ENCODE data around the gene CKAP5.
"Not testable (repeated sequence)": the region's sequence is repeated elsewhere in the genome, so short reads cannot be mapped to it uniquely, and the experiment has no call there.

The CKAP5 gene

DNA sequence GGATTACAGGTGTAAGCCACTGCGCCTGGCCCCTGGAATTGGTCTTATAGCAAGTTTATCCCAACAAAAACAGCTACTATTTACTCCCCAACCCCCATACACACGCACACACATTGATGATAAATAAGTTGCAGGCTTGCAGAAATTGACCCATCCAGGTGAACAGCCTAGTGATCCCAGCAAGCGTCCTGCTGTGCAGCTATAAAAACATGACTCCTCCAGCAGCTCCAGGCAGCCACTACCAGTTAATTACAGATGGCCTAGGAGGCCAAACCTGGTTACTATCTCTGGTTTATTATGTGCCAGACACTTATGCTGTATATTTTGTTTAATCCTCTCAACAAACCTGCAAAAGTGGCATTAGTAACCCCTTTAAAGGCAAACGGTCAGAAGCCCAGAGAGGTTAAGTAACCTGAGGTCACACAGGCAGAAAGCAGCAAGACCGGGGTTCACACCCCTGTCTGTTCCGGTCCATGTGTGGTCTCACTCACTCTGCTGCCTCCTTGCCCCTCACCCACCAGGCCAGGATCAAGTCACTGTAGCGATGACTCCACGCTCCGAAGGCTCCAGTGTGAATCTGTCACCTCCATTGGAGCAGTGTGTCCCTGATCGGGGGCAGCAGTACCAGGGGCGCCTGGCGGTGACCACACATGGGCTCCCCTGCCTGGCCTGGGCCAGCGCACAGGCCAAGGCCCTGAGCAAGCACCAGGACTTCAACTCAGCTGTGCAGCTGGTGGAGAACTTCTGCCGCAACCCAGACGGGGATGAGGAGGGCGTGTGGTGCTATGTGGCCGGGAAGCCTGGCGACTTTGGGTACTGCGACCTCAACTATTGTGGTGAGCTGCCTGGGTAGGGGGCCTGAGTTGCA, 120.5 kb downstream of the CKAP5 start:
- no peak for DNase-seq

DNA sequence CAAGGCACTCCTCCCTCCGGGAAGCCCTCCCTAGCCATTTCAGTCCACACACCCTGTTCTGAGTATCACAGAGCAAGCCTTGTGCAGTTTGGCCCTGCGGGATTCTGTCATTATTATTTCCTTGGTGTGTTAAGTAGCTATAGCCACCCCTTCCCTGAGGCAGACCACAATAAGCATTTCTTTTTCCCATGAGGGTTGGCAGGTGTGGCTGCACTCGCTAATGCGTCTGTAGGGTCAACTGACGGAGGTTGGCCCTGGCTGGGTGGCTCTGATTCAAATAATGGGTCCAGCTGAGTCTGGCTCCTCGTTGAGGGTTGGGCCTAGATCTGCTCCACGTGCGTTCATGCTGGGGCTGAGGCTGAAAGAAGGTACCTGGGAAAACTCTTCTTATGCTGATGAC, 122.0 kb downstream of the CKAP5 start:
- DNase-seq: no peak

DNA sequence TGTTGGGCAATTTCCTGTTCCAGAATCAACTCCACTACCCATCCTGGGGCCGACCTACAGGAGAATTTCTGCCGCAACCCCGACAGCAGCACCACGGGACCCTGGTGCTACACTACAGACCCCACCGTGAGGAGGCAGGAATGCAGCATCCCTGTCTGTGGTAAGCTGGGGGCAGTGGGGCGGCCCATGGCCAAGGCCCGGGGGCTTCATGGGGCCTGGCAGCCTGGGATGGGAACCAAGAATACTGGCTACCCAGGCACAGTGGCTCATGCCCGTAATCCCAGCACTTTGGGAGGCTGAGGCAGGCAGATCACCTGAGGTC, 122.8 kb downstream of the CKAP5 start:
- DNase-seq: no peak

DNA sequence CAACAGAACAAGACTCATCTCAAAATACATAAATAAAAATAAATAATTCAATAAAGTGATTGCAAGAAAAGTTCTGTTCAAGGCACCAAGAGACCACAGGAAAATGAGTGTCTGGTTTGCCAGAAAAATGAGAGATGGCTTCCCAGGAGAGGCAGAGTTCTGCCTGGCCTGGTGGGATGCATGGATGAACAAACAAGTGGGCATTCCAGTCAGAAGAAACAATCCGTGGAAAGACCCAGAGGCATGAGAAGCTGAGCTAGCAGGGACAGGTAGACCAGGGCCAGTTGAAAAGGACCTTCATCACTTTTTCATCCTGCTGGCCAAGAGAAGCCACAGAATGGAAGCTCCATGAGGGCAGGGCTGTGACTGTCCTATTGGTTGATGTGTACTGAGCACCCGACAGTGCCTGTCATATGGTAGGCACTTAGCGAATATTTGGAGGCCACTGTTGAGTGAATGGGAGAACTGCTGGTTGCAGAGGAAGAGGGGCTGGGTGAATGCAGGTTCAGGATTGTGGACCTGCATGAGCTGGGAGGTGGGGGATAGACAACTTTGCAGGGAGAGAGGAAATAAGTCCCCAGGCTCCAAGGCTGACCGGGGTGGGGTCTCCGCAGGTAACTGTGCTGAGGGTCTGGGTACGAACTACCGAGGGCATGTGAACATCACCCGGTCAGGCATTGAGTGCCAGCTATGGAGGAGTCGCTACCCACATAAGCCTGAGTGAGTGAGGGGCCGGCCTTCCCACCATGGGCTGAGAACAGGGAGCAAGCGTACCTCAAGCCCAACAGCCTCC, 123.3 kb downstream of the CKAP5 start:
- no peak for DNase-seq

DNA sequence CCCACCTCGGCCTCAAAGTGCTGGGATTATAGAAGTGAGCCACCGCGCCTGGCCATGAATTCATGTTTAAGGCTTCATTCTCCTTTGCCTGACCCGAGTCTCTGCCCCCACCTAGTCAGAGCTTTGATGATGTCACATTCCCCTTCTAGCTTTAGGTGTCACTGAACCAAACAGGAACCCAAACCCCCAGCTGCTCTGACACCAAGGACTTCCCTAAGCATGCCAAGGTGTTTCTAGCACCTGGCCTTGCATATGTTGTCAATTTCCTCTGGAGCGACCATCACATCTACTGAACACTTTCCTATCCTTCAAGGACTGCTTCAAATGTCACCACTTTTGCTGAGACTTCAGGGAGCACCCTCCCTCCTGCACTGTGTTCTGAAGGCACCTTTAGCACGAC, 124.8 kb downstream of the CKAP5 start:
- no peak for DNase-seq

DNA sequence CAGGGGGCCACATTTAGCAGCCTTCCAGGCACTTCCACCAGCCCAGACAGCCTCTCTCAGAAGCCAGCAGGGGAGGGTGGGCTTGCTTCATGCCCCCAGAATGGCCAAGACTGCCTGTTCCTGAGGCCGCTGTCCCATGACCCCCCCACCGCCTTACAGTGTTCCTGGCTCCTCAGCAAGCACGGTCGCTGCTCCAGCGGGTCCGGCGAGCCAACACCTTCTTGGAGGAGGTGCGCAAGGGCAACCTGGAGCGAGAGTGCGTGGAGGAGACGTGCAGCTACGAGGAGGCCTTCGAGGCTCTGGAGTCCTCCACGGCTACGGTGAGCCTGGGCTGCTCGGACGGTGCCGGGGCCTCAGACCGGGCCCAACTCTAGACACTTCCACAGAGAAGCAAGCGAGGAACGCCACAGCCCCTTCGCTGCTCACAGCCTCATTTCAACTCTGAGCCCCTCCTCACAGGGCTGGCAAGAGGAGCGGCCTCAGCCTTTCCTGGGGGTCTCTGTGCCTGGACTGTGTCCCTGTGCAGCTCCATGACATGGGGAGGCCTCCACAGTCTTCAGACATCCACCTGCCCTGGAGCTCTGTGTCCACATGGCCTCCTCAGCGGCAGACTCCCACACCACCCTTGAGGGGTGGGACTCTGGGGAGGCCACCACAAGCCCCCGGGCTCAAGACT, 126.4 kb downstream of the CKAP5 start:
- no peak for DNase-seq

DNA sequence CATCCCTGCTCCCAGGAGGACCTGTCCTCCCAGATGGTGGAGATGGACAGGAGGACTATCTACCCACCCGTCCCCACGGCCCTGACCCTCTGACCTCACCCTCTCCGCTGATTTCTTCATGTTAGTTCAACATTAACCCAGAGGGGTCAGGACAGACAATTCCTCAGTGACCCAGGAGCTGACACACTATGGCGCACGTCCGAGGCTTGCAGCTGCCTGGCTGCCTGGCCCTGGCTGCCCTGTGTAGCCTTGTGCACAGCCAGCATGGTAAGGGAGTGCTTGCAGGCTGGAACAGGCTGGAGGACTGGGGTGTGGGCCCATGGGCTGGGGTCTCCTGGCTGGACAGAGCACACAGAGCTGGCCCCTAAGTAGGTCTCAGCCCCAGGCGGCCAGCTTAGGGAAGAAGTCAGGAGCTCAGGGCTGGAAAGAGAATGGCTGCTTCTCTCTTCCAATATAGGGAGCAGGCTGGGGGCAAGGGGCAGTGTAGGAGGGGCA, 127.0 kb downstream of the CKAP5 start, which contains the start of gene F2:
F2 (plus strand) TSS at position 166 of the 495 bp plus-strand sequence; CDS start at position 189, 23 bp downstream.
- no peak for DNase-seq

DNA sequence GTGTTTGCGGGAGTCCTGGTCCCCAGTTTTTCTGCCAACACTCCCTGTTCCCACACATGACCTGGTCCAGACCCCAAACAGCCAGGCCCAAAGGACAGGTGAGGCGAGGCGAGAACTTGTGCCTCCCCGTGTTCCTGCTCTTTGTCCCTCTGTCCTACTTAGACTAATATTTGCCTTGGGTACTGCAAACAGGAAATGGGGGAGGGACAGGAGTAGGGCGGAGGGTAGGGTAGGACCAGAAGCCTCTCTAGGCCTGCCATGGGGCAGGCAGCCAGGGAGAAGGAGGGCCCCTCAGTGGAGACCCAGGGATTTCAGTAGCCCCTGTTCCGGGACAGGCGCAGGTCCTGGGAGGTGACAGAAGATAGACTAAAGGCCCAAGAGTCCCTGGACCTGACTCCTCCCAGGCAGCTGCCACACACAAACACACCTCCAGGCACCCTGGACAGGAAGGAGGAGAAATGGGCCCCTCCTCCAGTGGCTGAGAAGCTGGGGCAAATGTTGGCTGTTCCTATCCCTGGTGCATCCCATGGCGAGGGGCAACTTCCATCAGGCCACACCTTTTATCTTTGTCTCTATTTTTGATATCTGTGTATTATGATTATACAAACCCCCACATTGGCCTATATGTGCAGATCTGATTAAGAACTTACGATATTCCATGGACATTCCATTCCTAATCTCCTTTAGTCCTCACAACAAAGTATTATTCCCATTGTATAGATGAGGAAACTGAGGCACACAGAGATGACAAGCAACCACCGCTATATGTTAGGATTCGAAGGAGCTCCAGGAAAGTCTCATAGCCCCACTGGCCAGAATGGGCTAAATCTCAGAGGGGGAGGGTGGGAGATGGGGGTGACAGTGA, 127.7 kb downstream of the CKAP5 start:
- no peak for DNase-seq

DNA sequence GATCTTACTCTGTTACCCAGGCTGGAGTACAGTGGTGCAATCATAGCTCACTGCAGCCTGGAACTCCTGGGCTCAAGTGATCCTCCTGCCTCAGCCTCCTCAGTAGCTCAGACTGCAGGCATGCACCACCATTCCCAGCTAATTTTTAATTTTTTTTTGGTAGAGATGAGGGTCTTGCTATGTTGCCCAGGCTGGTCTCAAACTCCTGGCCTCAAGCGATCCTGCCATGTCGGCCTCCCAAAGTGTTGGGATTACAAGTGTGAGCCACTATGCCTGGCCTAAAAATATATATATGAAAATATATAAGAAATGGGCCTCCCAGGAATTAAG, 128.3 kb downstream of the CKAP5 start:
- not testable (repeated sequence) for DNase-seq

DNA sequence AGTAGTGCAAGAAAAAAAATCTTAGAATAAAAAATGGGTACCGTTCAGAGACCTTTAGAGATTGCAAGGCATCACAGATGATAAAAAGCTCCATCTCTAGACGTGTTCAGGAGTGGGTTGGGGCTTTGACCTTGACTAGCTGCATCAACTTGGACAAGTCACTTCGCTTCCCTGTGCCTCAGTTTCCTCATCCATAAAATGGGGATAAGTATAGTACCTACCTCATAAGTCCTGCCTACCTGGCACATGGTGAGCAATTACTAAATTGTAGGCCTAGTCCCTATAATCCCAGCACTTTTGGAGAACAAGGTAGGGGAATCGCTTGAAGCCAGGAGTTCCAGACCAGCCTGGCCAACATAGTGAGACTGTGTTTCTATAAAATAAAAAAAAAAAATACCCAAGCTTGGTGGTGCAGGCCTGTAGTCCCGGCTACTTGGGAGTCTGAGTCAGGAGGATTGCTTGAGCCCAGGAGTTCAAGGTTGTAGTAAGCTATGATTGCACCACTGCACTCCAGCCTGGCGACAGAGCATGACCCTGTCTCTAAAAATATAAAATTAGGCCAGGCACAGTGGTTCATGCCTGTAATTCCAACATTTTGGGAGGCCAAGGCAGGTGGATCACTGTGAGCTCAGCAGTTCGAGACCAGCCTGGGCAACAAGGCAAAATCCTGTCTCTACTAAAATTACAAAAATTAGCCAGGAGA, 133.1 kb downstream of the CKAP5 start:
- DNase-seq: no peak

DNA sequence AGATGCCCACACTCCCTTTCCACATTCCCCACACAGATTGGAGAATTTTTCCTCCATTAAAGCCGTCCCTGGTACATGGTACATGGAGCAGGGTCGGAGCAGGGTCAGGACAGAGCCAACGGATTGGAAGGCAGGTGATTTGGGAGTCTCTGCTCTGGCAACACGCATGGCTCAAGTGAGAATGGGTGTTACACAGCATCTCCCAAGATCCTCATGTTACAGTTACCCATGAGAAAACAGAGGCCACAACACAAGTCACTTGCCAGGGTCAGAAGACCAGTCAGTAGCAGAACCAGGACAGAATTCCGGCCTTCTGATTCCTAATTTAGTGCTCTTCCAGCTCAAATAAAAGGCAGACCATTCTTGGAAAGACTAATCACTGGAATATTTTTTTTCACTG, 134.8 kb downstream of the CKAP5 start:
- no peak for DNase-seq

DNA sequence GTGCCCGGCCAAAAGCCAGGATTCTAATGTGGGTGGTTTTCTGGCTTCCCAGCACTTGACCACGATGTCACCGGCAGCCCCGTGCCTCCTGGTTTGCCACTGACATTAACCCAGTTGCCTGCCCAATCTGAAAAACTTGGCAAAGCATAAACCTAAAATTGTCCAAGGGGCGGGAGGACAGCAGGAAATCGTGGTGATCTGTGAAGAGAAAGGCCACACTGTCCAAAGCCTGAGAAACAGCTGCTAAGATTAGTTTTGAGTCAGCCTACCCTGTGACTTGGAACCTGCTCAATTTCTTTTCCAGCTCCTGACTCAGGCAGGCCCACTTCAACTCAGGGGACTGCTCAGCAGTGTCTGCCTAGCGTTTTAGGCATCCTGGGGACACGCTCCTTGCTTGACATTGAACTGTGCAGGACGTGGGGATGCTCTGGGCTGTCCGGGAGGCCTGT, 135.2 kb downstream of the CKAP5 start:
- no peak for DNase-seq

DNA sequence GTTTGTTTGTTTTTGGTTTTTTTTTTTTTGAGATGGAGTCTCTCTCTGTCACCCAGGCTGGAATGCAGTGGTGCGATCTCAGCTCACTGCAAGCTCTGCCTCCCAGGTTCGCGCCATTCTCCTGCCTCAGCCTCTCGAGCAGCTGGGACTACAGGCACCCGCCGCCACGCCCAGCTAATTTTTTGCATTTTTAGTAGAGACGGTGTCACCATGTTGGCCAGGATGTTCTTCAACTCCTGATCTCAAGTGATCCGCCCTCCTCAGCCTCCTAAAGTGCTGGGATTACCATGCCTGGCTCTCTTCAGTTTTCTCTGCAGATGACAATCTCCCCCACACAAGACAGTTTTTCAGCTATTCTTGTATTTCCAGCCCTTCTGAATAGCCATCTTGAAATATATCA, 136.7 kb downstream of the CKAP5 start:
- DNase-seq: not testable (repeated sequence)

DNA sequence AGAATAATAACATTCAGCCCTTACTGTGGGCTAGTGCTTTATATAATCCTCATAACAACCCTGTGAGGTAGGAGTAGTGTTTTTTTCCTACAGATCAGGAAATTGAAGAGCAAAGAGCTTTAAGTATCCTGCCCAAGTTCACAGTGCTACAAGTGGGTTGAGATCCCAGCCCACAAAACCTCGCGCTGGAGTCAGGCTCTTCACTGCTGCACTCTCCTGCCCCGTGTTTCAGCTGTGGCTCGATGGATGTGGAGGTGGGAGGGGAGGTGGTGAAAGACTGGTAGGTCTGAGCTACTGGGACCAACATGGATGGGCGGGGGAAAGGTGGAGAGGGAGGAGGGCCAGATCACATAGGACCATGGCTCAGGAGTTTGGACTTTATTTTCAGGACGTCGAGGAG, 139.2 kb downstream of the CKAP5 start:
- DNase-seq: no peak

DNA sequence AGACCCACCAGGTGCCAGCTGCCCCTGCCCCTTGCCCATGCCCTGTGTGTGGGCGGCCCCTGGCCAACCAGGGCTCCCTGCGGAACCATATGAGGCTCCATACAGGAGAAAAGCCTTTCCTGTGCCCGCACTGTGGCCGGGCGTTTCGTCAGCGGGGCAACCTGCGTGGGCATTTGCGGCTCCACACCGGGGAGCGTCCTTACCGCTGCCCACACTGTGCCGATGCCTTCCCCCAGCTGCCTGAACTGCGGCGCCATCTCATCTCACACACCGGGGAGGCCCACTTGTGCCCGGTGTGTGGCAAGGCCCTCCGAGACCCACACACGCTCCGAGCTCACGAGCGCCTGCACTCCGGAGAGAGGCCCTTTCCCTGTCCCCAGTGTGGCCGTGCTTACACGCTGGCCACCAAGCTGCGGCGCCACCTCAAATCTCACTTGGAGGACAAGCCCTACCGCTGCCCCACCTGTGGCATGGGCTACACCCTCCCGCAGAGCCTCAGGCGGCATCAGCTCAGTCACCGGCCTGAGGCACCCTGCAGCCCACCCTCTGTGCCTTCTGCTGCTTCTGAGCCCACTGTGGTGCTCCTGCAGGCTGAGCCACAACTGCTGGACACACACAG, 140.9 kb downstream of the CKAP5 start:
- no peak for DNase-seq

DNA sequence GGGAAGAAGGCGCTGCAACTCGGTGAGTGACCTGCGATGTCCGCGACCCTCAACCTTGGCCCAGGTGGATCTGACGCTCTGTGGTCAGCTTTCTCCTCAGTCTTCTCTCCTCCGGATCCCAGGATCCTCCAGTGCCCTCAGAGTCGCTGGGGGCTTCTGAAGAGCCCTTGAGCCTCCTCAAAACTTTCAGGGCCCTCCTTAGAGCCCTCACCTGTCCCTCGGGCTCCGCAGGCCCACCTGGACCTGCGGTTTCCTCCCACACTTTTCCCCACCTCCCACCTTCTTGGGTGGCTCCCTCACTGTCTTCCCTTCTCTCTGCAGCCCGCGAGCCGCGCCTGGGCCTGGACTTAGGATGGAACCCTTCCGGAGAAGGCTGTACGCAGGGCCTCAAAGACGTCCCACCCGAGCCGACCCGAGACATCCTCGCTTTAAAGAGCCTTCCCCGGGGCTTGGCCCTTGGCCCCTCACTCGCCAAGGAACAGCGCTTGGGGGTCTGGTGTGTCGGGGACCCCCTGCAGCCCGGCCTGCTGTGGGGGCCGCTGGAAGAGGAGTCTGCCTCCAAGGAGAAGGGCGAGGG, 144.9 kb downstream of the CKAP5 start:
- DNase-seq: no peak

DNA sequence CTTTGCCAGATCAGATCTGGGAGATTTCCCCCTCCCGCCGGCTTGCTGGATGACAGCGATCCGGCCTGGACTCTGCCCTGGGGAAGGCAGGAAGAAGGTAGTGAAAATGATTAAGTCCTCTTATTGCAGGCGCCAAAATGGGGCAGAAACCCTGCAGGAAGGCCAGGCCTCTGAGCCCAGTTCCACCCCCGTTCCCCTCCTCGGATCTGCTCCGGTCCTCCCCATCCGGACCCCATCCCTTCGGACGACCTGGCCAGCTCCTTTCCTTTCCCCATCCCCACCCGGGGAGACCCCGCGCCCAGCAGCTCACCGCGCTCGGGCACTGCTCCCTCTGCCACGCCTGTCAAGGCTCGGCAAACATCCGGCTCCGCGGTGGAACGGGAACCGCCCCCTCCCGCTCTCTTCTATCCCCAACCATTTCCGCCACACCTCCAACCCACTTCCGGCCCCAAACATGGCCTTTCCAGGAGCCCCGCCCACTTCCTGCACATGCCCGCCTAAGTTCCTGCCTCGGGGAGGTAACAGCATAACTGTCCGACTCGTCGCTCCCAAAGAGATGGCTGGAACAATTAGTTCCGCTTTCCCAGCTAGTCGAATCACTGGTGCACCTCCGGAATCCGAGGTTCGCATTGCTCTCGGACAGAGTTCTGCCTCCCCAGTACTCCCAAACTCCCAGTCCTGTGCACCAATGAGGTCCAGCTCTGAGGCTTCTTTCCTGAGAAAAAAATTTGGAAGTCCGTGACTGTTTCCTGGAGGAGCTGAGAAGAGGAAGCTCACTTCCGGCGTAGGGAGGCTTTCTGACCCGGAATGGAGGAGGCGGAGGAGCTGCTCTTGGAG, 145.6 kb downstream of the CKAP5 start, which contains the start of the genes ARHGAP1 and ZNF408:
ARHGAP1 (minus strand) TSS at position 379 of the 837 bp plus-strand sequence. CDS start 4,512 bp downstream, outside the sequence.
ZNF408 (plus strand) TSS at position 791 of the 837 bp plus-strand sequence; CDS start at position 808, 17 bp downstream.
- peak; percentile 91 for DNase-seq

DNA sequence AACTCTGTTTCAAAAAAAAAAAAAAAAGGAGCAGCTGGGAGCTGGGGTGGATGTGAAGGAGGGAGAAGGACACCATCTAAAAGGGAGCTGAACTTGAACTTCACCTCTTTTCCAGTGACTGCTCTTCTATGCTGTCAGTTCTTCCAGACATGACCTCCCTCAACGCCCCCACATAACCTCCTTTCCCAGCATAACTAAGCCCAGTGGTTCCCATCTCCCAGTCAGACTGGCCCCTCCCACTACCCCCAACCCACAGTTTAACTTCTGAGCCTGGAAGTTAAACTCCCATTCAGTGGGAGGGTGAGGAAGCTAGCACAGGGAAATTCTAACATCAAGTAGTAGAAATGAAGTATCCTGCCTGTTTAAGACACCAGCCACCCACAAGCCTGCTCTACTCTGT, 147.5 kb downstream of the CKAP5 start:
- DNase-seq: no peak

DNA sequence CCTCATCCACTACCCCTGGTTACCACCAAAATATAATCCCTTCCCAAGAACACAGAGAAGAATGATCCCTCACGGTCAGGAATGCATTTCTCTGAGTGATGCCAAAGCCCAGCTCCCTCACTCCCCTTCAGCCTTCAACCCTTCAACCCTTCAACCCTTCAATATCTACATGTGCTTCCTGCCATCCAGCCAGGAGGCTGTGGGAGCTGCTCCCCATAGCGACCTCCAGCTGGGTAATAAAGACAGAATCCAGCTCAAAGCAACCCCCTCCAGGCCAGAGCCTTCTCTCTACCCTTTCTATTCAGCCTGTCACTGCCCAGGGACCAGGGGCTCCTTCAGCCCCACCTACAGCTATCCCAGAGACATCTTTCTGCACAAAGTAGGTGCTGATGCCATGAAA, 148.4 kb downstream of the CKAP5 start:
- no peak for DNase-seq

DNA sequence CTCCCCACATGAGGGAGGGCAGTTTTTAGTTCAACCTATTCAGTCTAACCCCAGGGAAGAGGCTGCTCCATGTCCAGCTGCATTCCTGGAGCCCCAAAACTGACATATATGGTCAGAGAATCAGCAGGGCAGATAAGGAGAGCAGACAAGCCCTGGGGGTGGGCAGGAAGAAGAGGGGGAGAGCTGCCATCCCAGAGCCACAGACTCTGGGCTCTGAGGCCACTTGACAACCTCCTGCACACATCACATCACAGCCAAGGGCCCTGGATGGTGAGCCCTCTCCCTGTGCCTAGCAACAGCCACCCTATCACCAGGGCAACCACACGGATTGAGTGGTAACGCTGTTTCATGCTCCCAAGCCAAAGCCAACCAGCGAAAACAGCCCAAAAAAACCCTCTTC, 148.8 kb downstream of the CKAP5 start:
- no peak for DNase-seq

All from DMS 273 treated with DMSO at 0.1 percent for 48 hours (cell line).